Epidermal melanocyte (primary cell): ENCODE data around the gene UBE2G1.

Experiments
- DNase-seq: peaks from one replicate; pipeline ENCODE4 v3.0.0; 2011; ENCODE audit warnings: low spot score; ENCODE audit not compliant: insufficient read length

UBE2G1 gene

GRCh38 chr17:4250887-4251286 lies 115.6 kb downstream of the UBE2G1 start:
- DNase-seq, result no peak

- DNase-seq, result peak; percentile 50
Observed at GRCh38 chr17:4249452-4250029, 116.9 kb downstream of the UBE2G1 start.

- no peak for DNase-seq
Observed at GRCh38 chr17:4248504-4249277, 117.8 kb downstream of the UBE2G1 start.

- no peak for DNase-seq
Observed at GRCh38 chr17:4247971-4248388, 118.5 kb downstream of the UBE2G1 start.

- DNase-seq, result no peak
Observed at GRCh38 chr17:4247361-4247970, 119.0 kb downstream of the UBE2G1 start.

GRCh38 chr17:4246674-4247073 lies 119.8 kb downstream of the UBE2G1 start:
- DNase-seq, result no peak

GRCh38 chr17:4241535-4241934 lies 124.9 kb downstream of the UBE2G1 start:
- DNase-seq, result no peak

- no peak for DNase-seq
Observed at GRCh38 chr17:4236456-4236855, 130.0 kb downstream of the UBE2G1 start.

GRCh38 chr17:4235372-4236279 lies 130.8 kb downstream of the UBE2G1 start:
- no peak for DNase-seq

GRCh38 chr17:4234401-4234800 lies 132.1 kb downstream of the UBE2G1 start:
- no peak for DNase-seq

GRCh38 chr17:4233668-4234258 lies 132.7 kb downstream of the UBE2G1 start:
- no peak for DNase-seq

- DNase-seq, result no peak
Observed at GRCh38 chr17:4232168-4232813, 134.2 kb downstream of the UBE2G1 start.

GRCh38 chr17:4229627-4230541 lies 136.6 kb downstream of the UBE2G1 start:
- DNase-seq, result peak; percentile 93

- DNase-seq, result no peak
Observed at GRCh38 chr17:4221899-4222659, 144.4 kb downstream of the UBE2G1 start.

GRCh38 chr17:4221163-4221562 lies 145.3 kb downstream of the UBE2G1 start:
- no peak for DNase-seq

GRCh38 chr17:4220655-4221054 lies 145.8 kb downstream of the UBE2G1 start:
- DNase-seq, result peak; percentile 86
